GM12891 (cell line): ENCODE data around the gene NPEPPS.

Experiments used
- POLR2A ChIP-seq: IDR thresholded peaks from 2 replicates; pipeline ENCODE4 v1.6.1; 2011; ENCODE audit warnings: low read depth, low read length, control low read depth
- POLR2AphosphoS5 ChIP-seq: IDR thresholded peaks from 2 replicates; pipeline ENCODE4 v1.6.1; 2011; ENCODE audit warnings: low read depth, low read length, control low read depth

DNA sequence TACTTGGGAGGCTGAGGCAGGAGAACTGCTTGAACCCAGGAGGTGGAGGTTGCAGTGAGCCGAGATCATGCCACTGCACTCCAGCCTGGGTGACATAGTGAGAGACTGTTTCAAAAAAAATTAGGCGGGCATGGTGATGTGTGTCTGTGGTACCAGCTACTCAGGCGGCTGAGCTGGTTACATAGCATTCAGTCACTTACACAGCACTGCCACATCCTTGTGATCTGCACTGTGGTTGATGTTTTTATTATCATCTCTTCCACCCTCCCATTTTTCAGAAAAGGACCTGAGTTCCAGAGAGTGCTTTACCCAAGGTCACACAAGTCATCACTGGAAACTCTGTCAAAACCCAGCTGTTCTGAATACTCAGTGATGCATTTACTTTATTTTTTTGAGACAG is 104.0 kb downstream of the NPEPPS start:
- TF ChIP-seq POLR2A (no peak), POLR2AphosphoS5 (no peak)
